Measurements from ENCODE around the gene RHOA.

RHOA gene

DNA sequence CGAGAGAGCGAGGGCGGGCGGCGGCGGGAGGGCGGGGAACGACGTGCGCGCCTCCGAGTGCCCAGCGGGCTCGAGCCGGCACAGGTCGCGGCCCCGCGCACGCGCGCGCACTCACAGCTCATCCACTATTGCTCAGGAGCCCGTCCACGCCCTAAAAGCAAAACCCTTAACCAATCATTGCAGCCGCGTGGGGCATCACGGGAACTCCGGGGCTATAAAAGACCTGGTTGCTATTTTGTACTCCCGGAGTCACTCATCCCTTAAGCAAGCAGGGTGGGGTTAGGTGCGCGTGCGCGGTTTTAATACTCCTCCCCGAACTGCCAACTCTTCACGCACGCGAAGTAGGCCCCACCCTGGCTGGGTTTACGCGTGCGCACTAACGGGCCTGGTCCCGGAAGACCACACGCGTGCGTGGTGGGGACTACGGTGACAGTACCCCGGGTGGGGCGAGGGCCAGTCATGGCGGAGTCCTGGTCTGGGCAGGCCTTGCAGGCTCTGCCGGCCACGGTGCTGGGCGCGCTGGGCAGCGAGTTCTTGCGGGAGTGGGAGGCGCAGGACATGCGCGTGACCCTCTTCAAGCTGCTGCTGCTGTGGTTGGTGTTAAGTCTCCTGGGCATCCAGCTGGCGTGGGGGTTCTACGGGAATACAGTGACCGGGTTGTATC is at the start of gene RHOA, which contains the start of gene TCTA:
Gene RHOA, minus strand, starts transcription at position 9 of the 664 bp plus-strand sequence. CDS start 36,387 bp downstream, outside the sequence.
Gene TCTA, plus strand, starts transcription at position 456 of the 664 bp plus-strand sequence. Its CDS starts 4 bp downstream, at position 460.
- DNase-seq, result peak; percentile 94

GRCh38 chr3:49460956-49461355 is 49.2 kb upstream of the RHOA start:
- no peak for DNase-seq

DNA sequence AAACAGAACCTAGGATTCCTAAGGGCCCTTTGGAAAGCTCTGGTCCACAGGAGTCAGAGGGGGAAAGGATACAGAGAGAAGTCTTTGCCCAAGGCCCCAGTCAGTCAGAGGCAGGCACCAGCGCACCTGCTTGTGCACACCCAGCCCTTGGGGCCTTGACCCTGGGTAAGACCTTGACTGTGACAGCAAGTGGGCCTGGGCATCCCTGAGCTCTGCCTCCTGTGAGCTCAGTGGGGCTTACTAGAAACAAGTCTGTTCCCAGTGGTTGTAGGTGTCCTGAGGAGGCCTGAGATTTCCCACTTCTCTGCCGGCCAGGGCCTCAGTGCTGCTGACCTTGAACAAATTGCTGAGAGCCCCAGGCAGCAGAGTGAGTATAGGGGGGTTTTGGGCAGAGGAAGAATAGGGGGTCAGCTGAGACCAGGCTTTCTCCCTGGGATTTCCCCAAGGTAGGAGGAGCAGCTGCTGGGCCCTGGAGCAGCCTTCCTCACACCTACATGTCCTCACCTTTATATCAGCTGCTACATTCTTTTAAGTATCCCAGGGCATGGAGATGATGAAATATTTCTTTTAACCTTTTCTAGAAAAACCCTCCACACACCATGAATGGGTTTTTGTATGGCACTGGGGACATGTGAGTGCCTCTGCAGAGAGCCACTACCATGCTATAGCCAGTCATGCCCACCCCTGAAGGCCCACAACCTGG is 48.6 kb upstream of the RHOA start:
- no peak for DNase-seq

- no peak for DNase-seq
These were observed 44.7 kb upstream of the RHOA start for GRCh38 chr3:49456466-49456865.

DNA sequence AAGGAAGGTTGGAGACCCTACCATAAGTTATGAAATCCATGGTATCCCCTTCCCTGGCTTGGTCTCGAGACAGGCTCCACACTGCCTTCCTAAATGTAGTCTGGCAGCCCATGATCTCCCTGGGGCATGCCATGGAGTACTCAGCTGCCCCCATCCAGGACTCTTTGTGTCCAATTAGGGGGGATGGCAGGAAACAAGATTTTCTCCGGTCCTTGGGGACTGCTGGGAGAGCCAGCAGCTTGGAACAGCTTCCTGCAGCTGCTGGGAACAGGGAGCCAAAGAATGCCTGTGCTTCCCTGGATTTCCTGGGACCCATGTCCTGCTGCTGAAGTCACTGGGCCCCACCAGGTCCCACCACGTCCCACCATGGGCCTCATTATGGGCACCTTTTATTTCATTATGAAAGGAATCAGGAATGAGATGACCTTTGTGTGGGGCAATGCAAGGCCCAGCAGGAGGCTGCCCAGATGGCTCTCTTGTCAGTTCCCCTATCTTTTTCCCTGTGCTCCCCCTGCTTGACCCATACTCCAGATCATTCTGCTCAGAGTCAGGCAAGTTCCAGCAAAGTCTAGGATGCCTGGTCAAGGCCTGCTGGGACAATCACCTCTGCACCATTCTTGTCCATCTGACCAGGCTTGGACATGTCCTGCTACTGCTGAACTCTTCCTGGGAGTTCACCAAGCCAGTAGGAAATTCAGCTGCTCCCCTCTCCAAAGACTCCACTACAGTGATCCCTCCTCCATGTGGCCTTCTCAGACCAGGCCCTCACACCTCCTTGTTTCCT is 43.3 kb upstream of the RHOA start:
- DNase-seq, result no peak

GRCh38 chr3:49454458-49454857 is 42.7 kb upstream of the RHOA start:
- DNase-seq, result peak; percentile 29

DNA sequence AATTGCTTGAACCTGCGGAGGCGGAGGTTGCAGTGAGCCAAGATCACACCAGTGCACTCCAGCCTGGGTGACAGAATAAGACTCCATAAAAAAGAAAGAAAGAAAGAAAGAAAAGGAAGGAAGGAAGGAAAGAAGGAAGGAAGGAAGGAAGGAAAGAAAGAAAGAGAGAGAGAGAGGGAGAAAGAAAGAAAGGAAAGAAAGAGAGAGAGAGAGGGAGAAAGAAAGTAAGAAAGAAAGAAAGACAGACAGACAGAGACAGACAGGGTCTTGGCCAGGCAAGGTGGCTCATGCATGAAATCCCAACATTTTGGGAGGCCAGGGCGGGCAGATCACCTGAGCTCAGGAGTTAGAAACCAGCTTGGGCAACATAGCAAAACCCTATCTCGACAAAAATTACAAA is 41.8 kb upstream of the RHOA start:
- DNase-seq, result no peak

DNA sequence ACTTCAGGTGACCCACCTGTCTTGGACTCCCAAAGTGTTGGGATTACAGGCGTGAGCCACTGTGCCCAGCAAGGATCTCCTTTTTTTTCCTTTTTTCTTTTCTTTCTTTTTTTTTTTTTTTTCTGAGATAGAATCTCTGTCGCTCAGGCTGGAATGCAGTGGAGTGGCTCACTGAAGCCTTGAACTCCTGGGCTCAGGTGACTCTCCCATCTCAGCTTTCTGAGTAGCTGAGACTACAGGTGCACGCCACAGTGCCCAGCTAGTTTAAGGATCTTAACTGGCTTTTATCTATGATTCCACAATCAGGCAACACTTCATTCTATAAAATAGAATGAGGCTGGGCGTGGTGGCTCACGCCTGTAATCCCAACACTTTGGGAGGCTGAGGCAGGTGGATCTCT is 33.6 kb upstream of the RHOA start:
- DNase-seq, result no peak

- DNase-seq, result no peak
These were observed 23.0 kb upstream of the RHOA start for GRCh38 chr3:49434731-49435130.

GRCh38 chr3:49428752-49429080 is 16.9 kb upstream of the RHOA start:
- DNase-seq, result no peak

DNA sequence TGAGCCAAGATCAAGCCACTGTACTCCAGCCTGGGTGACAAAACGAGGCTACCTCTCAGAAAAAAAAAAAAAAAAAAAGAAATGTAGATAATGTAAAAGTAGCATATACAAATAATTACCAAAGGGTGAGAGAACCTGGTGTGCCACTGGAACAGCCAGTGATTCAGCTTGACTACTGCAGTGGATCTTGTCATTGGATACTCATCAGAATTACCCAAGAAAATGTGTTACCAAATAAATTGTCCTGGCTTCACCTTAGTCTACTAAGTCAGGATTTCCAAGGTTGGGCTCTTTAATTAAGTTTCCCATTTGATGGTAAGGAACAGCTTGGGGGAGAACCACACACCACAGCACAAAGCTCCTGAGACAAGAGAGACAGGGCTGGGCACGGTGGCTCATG is 15.8 kb upstream of the RHOA start:
- no peak for DNase-seq

- DNase-seq, result no peak
These were observed 13.0 kb upstream of the RHOA start for GRCh38 chr3:49424816-49425215.

GRCh38 chr3:49422379-49423248 is 10.8 kb upstream of the RHOA start, which contains the start of gene AMT:
Gene AMT (minus strand): TSS chr3:49422473. CDS start chr3:49422450, 23 bp downstream.
- DNase-seq, result no peak

GRCh38 chr3:49421890-49422378 is 10.2 kb upstream of the RHOA start:
- no peak for DNase-seq

- DNase-seq, result no peak
These were observed 5.8 kb upstream of the RHOA start for GRCh38 chr3:49417516-49418120.

- DNase-seq, result no peak
These were observed 5.1 kb upstream of the RHOA start for GRCh38 chr3:49416867-49417266.

DNA sequence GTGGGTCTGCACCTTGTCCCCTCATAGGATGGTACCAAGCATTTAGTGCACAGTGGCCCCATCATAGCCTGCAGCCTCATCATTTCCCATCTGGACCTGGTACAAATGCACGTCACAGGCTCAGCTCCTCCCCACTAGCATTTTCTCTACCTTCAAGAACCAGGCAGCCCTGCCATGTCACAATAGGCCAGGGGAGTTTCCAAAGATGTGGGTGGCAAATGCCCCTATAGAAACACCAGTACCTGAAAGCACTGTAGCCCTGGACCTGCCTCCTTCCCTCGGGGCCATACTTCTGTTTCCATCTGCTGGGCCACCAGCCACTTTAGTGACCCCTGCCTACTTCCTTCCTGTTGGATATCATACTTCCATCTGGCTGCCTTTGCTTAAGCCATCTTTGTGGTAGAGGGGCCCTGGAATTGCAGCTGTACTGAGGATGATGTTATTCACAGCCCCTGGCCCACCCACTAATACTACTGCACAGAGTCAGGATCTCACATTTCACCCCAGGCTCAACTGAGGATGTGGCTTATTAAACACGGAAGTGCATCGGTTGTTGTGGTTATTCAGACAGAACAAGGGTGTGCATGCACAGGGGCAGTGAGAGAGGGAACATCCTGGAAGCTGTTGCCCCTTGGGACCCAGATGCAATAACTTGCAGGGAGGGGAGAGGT is 4.3 kb upstream of the RHOA start:
- peak; percentile 2 for DNase-seq

GRCh38 chr3:49414753-49415152 is 3.0 kb upstream of the RHOA start:
- DNase-seq, result no peak

GRCh38 chr3:49413338-49413734 is 1.6 kb upstream of the RHOA start:
- no peak for DNase-seq

DNA sequence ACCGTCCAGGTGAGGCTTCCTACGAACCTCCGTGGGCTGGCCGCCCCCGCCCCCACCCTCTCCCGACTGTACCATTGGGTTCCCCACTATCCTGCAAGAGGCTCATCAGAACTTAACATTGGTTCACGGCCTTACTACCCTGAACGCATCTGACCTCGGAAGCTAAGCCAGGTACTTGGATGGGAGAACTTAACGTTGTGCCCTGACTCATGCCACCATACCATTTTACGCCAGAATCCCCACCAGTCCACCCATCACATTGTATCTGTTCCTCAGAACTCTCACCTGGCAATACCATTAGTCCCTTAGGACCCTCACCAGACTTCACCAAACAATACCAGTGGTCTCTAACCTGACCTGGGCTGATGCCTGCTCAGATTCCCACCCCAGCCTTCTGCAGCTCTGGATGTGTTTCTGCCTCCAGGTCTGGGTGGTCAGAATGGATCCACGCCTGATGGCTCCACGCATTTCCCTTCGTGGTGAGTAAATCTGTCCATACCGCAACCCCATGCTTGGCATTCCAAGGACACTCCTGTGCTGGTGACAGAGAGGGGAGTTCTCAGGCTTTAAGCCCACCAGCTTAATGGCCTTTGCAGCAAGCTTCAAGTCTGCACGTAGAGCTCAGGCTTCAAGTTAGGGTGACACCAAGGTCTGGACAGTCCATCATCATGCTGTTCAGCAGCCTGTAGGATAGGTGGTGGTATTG is 1.0 kb upstream of the RHOA start:
- DNase-seq, result no peak

DNA sequence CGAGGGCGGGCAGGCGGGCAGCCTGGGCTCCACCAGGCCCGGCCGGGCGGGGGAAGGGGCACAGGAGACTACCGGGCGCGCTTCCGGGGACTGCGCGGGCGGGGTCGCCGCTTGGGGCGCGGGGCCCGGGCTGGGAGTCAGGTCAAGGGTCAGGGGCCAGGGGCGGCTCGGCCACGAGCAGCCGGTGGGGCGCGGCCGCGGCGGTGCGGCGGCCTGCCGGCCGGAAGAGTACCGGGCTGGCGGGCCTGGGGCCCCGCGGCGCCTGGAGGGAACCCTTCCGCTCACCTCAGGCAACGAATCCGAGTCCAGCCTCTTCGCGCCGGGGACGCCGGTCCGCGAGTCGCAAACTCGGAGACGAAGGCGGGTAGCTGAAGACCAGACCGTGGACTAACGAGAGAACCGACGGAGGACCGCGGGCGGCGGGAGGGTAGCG is 225 bp downstream of the RHOA start:
- DNase-seq, result peak; percentile 17

All from OCI-M1 (cell line).